ENCODE data around the gene SGTA.

SGTA gene

GRCh38 chr19:2803486-2804155, 20.5 kb upstream of the SGTA start:
- no peak overlapping the region for H3K27ac ChIP-seq (ENCODE audit: insufficient read depth in 1 of 2, low read depth in 1 of 2, low read length in 2 of 2, poor library complexity in 1 of 2, severe bottlenecking in 2 of 2)
- H3K9me3 ChIP-seq (ENCODE audit: control extremely low read depth in 1 of 5, control insufficient read depth in 4 of 5, insufficient read depth in 2 of 5, low read depth in 1 of 5, low read length in 4 of 5) = no peaks in the 10 kb centered on the region
- 96% methylated on average over 28 of the region's 29 CpGs for WGBS (ENCODE audit: insufficient coverage)
- H3K27me3 ChIP-seq (replicated peaks in 2 of 5; ENCODE audit: control insufficient read depth in 4 of 5, insufficient read depth in 5 of 5, low read length in 4 of 5) = no peaks in the 10 kb centered on the region
- H3K4me1 ChIP-seq (ENCODE audit: control extremely low read depth in 1 of 4, control insufficient read depth in 4 of 4, insufficient read depth in 4 of 4, low read length in 3 of 4) = no peaks in the 10 kb centered on the region
- POLR2A ChIA-PET = no interaction called here
- H3K4me3 ChIP-seq (ENCODE audit: control insufficient read depth in 1 of 7, extremely low read depth in 1 of 7, insufficient read depth in 4 of 7, low read depth in 2 of 7, low read length in 6 of 7) = no peak overlapping the region
- CTCF ChIA-PET = no interaction called here
- DNase-seq = no peak
- peaks cover 3 to 88% (median 70%) of the 10 kb centered on the region in 4 experiments for H3K36me3 ChIP-seq (ENCODE audit: control insufficient read depth in 4 of 4, insufficient read depth in 4 of 4, low read length in 3 of 4)

DNA sequence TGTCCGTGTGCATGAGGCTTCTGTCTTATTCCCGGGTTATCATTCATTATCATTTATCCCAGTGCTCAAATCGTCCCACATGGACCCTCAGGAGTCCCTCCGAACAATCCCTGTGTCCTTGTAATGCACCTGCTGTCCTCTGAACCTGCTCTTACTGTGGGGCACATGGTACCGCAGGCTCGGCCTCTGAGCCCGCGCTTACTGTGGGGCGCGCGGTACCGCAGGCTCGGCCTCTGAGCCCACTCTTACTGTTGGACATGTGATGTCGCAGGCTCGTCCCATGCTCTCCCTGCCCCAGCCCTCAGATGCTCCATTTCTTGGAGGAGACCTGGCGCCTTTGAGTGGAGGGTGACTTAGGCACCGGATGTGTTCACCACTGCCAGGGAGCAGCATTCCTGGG, 19.8 kb upstream of the SGTA start:
- Histone ChIP-seq H3K27ac (ENCODE audit: insufficient read depth in 1 of 2, low read depth in 1 of 2, low read length in 2 of 2, poor library complexity in 1 of 2, severe bottlenecking in 2 of 2) (no peak overlapping the region), H3K36me3 (ENCODE audit: control insufficient read depth in 4 of 4, insufficient read depth in 4 of 4, low read length in 3 of 4) (peaks cover 3 to 86% (median 71%) of the 10 kb centered on the region in 4 experiments)
- POLR2A ChIA-PET = no interaction called here

DNA sequence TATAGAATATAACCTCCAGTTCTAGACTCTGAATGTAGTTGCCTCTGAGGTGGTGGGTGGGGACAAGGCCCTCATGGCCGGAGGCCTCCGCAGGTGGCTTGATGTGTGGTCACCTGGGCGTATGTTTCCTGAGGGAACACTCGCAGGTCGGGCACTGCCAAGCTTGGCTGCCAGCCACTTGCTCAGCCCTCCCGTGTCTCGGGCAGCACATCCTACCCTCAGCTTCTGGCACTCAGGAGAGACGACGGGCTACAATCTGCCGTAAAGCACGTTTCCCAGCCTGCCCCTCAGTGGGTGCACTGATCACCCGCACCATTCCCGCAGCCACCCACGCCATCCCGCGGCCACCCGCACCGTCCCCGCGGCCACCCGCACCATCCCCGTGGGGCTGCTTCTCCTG, 17.4 kb upstream of the SGTA start:
- Histone ChIP-seq H3K27me3 (replicated peaks in 2 of 5; ENCODE audit: control insufficient read depth in 4 of 5, insufficient read depth in 5 of 5, low read length in 4 of 5) (no peaks in the 10 kb centered on the region), H3K27ac (ENCODE audit: insufficient read depth in 1 of 2, low read depth in 1 of 2, low read length in 2 of 2, poor library complexity in 1 of 2, severe bottlenecking in 2 of 2) (no peak overlapping the region), H3K9me3 (ENCODE audit: control extremely low read depth in 1 of 5, control insufficient read depth in 4 of 5, insufficient read depth in 2 of 5, low read depth in 1 of 5, low read length in 4 of 5) (no peaks in the 10 kb centered on the region), H3K36me3 (ENCODE audit: control insufficient read depth in 4 of 4, insufficient read depth in 4 of 4, low read length in 3 of 4) (peaks cover 0 to 89% (median 70%) of the 10 kb centered on the region in 4 experiments), H3K4me1 (ENCODE audit: control extremely low read depth in 1 of 4, control insufficient read depth in 4 of 4, insufficient read depth in 4 of 4, low read length in 3 of 4) (no peaks in the 10 kb centered on the region), H3K4me3 (ENCODE audit: control insufficient read depth in 1 of 7, extremely low read depth in 1 of 7, insufficient read depth in 4 of 7, low read depth in 2 of 7, low read length in 6 of 7) (no peak overlapping the region)
- no peak for DNase-seq
- ChIA-PET CTCF (no interaction called here), POLR2A (no interaction called here)
- WGBS (ENCODE audit: insufficient coverage) = 95% methylated on average over 21 of the region's 22 CpGs

More for the DNA sequence above, 19.8 kb upstream of the SGTA start:
- H3K4me1 ChIP-seq (ENCODE audit: control extremely low read depth in 1 of 4, control insufficient read depth in 4 of 4, insufficient read depth in 4 of 4, low read length in 3 of 4) = no peaks in the 10 kb centered on the region
- H3K9me3 ChIP-seq (ENCODE audit: control extremely low read depth in 1 of 5, control insufficient read depth in 4 of 5, insufficient read depth in 2 of 5, low read depth in 1 of 5, low read length in 4 of 5) = no peaks in the 10 kb centered on the region
- no peaks in the 10 kb centered on the region for H3K27me3 ChIP-seq (replicated peaks in 2 of 5; ENCODE audit: control insufficient read depth in 4 of 5, insufficient read depth in 5 of 5, low read length in 4 of 5)
- CTCF ChIA-PET = no interaction called here
- no peak for DNase-seq
- 96% methylated on average over 16 of the region's 17 CpGs for WGBS (ENCODE audit: insufficient coverage)
- no peak overlapping the region for H3K4me3 ChIP-seq (ENCODE audit: control insufficient read depth in 1 of 7, extremely low read depth in 1 of 7, insufficient read depth in 4 of 7, low read depth in 2 of 7, low read length in 6 of 7)

GRCh38 chr19:2799273-2800020, 16.4 kb upstream of the SGTA start:
- H3K9me3 ChIP-seq (ENCODE audit: control extremely low read depth in 1 of 5, control insufficient read depth in 4 of 5, insufficient read depth in 2 of 5, low read depth in 1 of 5, low read length in 4 of 5) = no peaks in the 10 kb centered on the region
- no peak overlapping the region for H3K27ac ChIP-seq (ENCODE audit: insufficient read depth in 1 of 2, low read depth in 1 of 2, low read length in 2 of 2, poor library complexity in 1 of 2, severe bottlenecking in 2 of 2)
- CTCF ChIA-PET = no interaction called here
- POLR2A ChIA-PET = no interaction called here
- WGBS (ENCODE audit: insufficient coverage) = 98% methylated on average over 41 of the region's 41 CpGs
- no peak overlapping the region for H3K4me3 ChIP-seq (ENCODE audit: control insufficient read depth in 1 of 7, extremely low read depth in 1 of 7, insufficient read depth in 4 of 7, low read depth in 2 of 7, low read length in 6 of 7)
- DNase-seq = no peak
- no peaks in the 10 kb centered on the region for H3K27me3 ChIP-seq (replicated peaks in 2 of 5; ENCODE audit: control insufficient read depth in 4 of 5, insufficient read depth in 5 of 5, low read length in 4 of 5)
- peaks cover 0 to 88% (median 71%) of the 10 kb centered on the region in 4 experiments for H3K36me3 ChIP-seq (ENCODE audit: control insufficient read depth in 4 of 4, insufficient read depth in 4 of 4, low read length in 3 of 4)
- no peaks in the 10 kb centered on the region for H3K4me1 ChIP-seq (ENCODE audit: control extremely low read depth in 1 of 4, control insufficient read depth in 4 of 4, insufficient read depth in 4 of 4, low read length in 3 of 4)

DNA sequence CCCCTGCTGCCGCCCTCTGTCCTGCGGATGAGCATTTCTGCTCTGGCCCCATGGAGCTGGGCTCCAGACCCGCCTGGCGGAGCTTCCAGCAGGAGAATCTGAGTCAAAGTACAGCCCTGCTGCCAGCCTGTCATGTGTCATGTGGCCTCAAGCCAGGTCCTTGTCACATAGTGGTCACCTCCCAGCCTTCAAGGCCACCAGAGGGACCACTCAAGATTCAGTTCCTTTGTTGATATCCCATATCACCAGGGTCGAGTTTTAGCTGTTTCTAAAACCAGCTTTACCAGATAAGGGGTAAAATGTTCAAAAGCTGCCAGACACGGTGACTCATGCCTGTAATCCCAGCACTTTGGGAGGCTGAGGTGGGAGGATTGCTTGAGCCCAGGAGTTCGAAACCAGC, 15.7 kb upstream of the SGTA start:
- WGBS (ENCODE audit: insufficient coverage) = 94% methylated on average over 7 of the region's 7 CpGs
- peaks cover 0 to 86% (median 71%) of the 10 kb centered on the region in 4 experiments for H3K36me3 ChIP-seq (ENCODE audit: control insufficient read depth in 4 of 4, insufficient read depth in 4 of 4, low read length in 3 of 4)
- ChIA-PET POLR2A (no interaction called here), CTCF (no interaction called here)
- H3K4me3 ChIP-seq (ENCODE audit: control insufficient read depth in 1 of 7, extremely low read depth in 1 of 7, insufficient read depth in 4 of 7, low read depth in 2 of 7, low read length in 6 of 7) = no peak overlapping the region
- no peaks in the 10 kb centered on the region for H3K27me3 ChIP-seq (replicated peaks in 2 of 5; ENCODE audit: control insufficient read depth in 4 of 5, insufficient read depth in 5 of 5, low read length in 4 of 5)
- H3K4me1 ChIP-seq (ENCODE audit: control extremely low read depth in 1 of 4, control insufficient read depth in 4 of 4, insufficient read depth in 4 of 4, low read length in 3 of 4) = no peaks in the 10 kb centered on the region
- H3K9me3 ChIP-seq (ENCODE audit: control extremely low read depth in 1 of 5, control insufficient read depth in 4 of 5, insufficient read depth in 2 of 5, low read depth in 1 of 5, low read length in 4 of 5) = no peaks in the 10 kb centered on the region
- DNase-seq = no peak
- H3K27ac ChIP-seq (ENCODE audit: insufficient read depth in 1 of 2, low read depth in 1 of 2, low read length in 2 of 2, poor library complexity in 1 of 2, severe bottlenecking in 2 of 2) = no peak overlapping the region

- Histone ChIP-seq H3K27me3 (replicated peaks in 2 of 5; ENCODE audit: control insufficient read depth in 4 of 5, insufficient read depth in 5 of 5, low read length in 4 of 5) (no peaks in the 10 kb centered on the region), H3K27ac (ENCODE audit: insufficient read depth in 1 of 2, low read depth in 1 of 2, low read length in 2 of 2, poor library complexity in 1 of 2, severe bottlenecking in 2 of 2) (no peak overlapping the region), H3K36me3 (ENCODE audit: control insufficient read depth in 4 of 4, insufficient read depth in 4 of 4, low read length in 3 of 4) (peaks cover 0 to 84% (median 69%) of the 10 kb centered on the region in 4 experiments), H3K4me1 (ENCODE audit: control extremely low read depth in 1 of 4, control insufficient read depth in 4 of 4, insufficient read depth in 4 of 4, low read length in 3 of 4) (no peaks in the 10 kb centered on the region), H3K4me3 (ENCODE audit: control insufficient read depth in 1 of 7, extremely low read depth in 1 of 7, insufficient read depth in 4 of 7, low read depth in 2 of 7, low read length in 6 of 7) (no peak overlapping the region), H3K9me3 (ENCODE audit: control extremely low read depth in 1 of 5, control insufficient read depth in 4 of 5, insufficient read depth in 2 of 5, low read depth in 1 of 5, low read length in 4 of 5) (no peaks in the 10 kb centered on the region)
- POLR2A ChIA-PET = no interaction called here
- CTCF ChIA-PET = no interaction called here
- no peak for DNase-seq
- 99% methylated on average over 13 of the region's 16 CpGs for WGBS (ENCODE audit: insufficient coverage)
Observed at GRCh38 chr19:2798158-2798685, 15.1 kb upstream of the SGTA start.

GRCh38 chr19:2797280-2797679, 14.2 kb upstream of the SGTA start:
- H3K36me3 ChIP-seq (ENCODE audit: control insufficient read depth in 4 of 4, insufficient read depth in 4 of 4, low read length in 3 of 4) = peaks cover 0 to 78% (median 61%) of the 10 kb centered on the region in 4 experiments

More at GRCh38 chr19:2797280-2797679, 14.2 kb upstream of the SGTA start:
- Histone ChIP-seq H3K27me3 (replicated peaks in 2 of 5; ENCODE audit: control insufficient read depth in 4 of 5, insufficient read depth in 5 of 5, low read length in 4 of 5) (no peaks in the 10 kb centered on the region), H3K4me3 (ENCODE audit: control insufficient read depth in 1 of 7, extremely low read depth in 1 of 7, insufficient read depth in 4 of 7, low read depth in 2 of 7, low read length in 6 of 7) (no peak overlapping the region), H3K9me3 (ENCODE audit: control extremely low read depth in 1 of 5, control insufficient read depth in 4 of 5, insufficient read depth in 2 of 5, low read depth in 1 of 5, low read length in 4 of 5) (no peaks in the 10 kb centered on the region), H3K27ac (ENCODE audit: insufficient read depth in 1 of 2, low read depth in 1 of 2, low read length in 2 of 2, poor library complexity in 1 of 2, severe bottlenecking in 2 of 2) (no peak overlapping the region), H3K4me1 (ENCODE audit: control extremely low read depth in 1 of 4, control insufficient read depth in 4 of 4, insufficient read depth in 4 of 4, low read length in 3 of 4) (no peaks in the 10 kb centered on the region)
- ChIA-PET CTCF (no interaction called here), POLR2A (no interaction called here)
- no peak for DNase-seq
- 99% methylated on average over 15 of the region's 15 CpGs for WGBS (ENCODE audit: insufficient coverage)

Data from common myeloid progenitor, CD34-positive (primary cell).